CD4-positive, alpha-beta T cell treated with Interleukin-4 for 1 hour (primary cell): ENCODE data around the gene CASKIN2.

Experiments used
- DNase-seq, 2 donors: peaks; one replicate each; pipeline ENCODE4 v3.0.0-alpha.2; 2020 to 2022

Gene CASKIN2, protein sequence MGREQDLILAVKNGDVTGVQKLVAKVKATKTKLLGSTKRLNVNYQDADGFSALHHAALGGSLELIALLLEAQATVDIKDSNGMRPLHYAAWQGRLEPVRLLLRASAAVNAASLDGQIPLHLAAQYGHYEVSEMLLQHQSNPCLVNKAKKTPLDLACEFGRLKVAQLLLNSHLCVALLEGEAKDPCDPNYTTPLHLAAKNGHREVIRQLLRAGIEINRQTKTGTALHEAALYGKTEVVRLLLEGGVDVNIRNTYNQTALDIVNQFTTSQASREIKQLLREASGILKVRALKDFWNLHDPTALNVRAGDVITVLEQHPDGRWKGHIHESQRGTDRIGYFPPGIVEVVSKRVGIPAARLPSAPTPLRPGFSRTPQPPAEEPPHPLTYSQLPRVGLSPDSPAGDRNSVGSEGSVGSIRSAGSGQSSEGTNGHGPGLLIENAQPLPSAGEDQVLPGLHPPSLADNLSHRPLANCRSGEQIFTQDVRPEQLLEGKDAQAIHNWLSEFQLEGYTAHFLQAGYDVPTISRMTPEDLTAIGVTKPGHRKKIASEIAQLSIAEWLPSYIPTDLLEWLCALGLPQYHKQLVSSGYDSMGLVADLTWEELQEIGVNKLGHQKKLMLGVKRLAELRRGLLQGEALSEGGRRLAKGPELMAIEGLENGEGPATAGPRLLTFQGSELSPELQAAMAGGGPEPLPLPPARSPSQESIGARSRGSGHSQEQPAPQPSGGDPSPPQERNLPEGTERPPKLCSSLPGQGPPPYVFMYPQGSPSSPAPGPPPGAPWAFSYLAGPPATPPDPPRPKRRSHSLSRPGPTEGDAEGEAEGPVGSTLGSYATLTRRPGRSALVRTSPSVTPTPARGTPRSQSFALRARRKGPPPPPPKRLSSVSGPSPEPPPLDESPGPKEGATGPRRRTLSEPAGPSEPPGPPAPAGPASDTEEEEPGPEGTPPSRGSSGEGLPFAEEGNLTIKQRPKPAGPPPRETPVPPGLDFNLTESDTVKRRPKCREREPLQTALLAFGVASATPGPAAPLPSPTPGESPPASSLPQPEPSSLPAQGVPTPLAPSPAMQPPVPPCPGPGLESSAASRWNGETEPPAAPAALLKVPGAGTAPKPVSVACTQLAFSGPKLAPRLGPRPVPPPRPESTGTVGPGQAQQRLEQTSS (N-terminal part only)

DNA sequence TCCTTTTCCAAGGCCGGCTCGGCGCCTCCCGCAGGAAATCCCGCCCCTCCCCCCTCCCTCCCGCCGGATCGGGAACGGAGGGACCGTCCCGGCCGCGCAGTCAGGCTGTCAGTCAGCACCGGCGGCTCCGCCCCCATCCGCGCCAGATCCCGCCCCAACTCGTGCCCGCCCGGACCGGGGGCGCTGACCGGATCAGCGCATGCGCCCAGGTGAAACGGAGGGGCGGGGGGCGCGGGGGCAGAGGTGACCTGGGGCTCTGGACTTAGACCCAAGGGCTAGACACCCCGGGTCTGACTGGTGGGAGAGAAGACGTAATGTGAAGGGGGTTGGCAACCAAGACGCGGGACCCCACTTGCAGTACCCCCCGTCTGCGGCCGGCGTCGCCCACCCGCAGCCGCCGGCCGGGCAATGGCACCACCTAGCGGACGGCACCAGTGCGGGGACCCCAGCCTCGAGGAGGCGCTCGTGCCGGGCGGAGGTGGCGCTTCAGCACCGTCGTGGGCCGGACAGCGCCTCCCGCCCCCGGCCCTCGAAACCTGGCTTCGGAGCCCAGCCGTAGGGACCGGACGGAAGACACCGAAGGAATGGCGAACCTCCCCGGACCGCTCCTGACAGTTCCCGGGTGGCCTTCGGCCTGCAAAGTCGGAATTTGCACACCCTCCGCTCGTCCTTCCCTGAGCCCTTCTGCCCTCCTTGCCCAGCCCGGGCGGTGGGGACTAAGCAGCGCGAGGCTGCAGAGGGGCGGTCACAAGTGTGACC, at the start of gene CASKIN2:
TSS of gene CASKIN2 (minus strand) at position 42 of the 759 bp plus-strand sequence. CDS start 1,733 bp downstream, outside the sequence.
- peak; percentile 73 to 77 for DNase-seq

DNA sequence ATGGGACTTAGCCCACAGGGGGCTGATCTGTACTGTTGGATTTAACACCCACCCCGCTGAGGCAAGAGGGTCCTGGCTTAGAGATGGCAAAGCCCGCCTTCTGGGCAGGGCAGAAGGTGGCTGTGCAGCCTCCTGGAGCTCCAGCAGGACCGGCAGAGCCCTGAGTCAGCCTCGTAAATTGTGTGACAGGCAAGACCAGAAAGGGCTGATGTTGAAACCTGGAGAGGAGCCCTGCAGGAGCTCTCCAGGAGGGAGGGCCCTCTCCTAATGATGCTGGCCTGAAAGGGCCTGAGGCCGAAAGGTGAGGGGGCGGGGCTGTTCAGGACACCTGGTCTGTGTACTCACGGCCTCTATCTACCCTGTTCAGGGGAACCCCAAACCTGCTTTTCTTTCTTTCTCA, 49.7 kb upstream of the CASKIN2 start:
- no peak for DNase-seq

DNA sequence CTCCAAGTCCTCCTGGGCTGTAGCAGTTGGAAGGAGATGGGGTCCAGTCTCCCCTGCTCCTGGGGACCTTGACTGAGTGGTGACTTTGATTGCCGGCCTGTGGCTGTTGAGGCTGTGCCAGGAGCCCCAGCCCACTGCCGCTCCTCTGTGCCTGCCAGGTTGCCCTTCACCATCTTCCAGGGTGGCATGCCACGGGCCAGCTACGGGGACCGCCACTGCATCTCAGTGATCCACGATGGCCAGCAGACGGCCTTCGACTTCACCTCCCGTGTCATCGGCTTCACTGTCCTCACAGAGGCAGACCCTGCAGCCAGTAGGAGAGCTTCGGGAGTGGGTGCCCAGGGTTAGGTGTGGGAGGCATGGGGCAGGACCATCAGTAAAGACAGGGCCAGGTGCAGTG, 48.9 kb upstream of the CASKIN2 start:
- DNase-seq, result no peak

DNA sequence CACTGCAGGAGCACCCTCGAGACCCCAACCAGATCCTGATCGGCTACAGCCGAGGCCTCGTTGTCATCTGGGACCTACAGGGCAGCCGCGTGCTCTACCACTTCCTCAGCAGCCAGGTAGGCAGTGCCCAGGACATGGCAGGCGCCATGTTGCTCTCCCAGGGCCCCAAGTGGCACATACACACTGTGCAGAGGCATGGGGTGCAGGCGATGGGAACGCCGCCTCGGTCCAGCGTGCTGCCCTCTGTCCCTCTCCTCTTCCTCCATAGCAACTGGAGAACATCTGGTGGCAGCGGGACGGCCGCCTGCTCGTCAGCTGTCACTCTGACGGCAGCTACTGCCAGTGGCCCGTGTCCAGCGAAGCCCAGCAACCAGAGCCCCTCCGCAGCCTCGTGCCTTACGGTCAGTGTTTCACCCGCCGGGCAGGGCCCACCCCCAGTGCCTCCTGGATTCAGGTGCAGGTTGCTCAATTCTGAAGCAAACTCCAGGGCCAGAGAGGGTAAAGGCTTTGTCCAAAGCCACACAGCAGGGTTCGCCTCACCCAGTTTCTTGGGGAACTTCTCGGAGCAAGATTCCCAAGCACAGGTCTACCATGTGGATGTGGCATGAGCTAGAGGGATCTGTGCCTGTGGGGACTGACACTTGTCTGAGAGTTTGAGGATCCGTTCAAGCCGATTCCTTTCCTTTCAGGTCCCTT, 47.9 kb upstream of the CASKIN2 start:
- DNase-seq, result no peak

DNA sequence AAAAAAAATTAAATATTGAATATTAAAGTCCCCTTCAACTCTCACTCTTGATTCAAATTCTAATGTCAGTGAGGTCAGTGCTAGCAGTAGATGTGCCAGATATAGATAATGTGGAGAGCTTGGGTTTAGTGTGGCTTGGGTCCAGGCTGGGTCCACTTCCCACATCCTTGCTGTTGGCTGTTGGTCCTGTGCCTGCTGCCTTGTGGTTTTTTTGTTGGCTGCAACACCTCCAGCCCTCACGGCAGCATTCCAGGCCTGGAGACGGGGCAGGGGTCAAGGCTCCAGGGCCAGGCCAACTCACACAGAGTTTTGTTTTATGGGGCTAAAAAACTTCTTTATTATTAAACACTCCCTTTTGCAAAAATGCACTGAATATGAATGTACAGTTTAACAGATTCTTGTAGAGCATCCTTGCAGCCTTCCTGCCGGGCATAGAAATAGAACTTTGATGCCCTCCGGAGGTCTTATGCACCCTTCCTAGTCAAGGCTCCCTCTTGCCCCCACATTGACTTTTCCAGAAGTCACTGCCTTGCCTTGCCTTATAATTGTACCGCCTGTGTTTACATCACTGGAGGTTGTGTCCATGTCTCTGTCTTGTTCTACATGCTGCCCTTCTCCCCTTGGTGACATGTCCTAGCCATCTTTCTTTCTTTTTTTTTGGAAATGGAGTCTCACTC, 46.7 kb upstream of the CASKIN2 start:
- no peak for DNase-seq

DNA sequence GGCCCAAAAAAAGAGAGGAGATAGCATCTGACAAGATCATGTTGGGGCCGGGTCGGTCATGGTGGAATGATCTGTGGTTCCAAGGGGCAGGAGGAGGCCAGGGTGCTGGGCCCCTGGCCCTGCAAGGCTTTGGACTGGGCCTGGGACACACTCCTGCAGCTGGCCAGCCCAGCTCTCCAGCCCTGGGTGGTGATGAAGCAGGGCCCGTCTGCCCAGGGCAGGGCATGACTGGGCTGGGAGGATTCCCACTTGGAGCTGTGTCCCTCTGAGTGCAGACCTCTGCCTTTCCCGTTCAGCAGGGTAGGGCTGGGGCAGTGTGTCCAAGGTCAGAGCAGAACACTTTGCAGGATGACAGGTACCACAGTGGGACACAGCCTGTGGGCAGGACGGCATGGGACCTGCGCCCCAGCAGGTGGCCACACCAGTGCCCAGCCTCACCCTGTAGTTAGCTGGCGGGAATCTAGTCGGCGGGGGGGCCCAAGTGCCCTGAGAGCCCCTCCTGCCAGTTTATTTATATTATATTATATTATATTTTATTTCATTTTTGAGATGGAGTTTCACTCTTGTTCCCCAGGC, 44.7 kb upstream of the CASKIN2 start:
- no peak for DNase-seq

DNA sequence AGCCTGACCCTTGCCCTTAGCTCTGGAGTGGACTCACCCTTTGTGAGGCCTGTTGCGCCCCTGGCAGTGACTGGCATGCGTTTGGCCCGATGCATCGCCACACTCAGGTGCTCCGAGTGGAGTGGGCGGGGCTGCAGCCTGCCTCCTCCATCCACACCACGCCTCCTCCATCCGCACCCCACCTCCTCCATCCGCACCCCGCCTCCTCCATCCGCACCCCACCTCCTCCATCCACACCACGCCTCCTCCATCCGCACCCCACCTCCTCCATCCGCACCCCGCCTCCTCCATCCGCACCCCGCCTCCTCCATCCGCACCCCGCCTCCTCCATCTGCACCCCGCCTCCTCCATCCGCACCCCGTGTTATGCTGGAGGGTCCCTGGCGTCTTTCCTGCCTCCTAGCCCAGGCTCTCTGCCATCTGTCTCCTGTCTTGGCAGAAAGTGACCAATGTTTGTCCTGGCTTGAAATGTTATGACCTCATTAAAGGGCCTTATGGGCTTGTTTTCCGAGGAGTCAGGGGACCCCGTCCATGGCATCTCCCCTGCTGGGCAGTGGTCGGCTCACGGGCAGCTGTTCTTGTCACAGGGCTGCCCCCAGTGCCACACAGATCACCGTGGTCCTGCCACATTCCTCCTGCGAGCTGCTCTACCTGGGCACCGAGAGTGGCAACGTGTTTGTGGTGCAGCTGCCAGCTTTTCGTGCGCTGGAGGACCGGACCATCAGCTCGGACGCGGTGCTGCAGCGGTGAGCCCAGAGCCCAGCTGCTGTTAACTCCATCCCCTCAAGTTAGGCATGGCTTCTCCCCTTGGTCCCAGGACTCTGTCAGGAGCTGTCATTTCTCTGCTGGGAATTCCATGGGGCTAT, 43.6 kb upstream of the CASKIN2 start:
- DNase-seq, result no peak

DNA sequence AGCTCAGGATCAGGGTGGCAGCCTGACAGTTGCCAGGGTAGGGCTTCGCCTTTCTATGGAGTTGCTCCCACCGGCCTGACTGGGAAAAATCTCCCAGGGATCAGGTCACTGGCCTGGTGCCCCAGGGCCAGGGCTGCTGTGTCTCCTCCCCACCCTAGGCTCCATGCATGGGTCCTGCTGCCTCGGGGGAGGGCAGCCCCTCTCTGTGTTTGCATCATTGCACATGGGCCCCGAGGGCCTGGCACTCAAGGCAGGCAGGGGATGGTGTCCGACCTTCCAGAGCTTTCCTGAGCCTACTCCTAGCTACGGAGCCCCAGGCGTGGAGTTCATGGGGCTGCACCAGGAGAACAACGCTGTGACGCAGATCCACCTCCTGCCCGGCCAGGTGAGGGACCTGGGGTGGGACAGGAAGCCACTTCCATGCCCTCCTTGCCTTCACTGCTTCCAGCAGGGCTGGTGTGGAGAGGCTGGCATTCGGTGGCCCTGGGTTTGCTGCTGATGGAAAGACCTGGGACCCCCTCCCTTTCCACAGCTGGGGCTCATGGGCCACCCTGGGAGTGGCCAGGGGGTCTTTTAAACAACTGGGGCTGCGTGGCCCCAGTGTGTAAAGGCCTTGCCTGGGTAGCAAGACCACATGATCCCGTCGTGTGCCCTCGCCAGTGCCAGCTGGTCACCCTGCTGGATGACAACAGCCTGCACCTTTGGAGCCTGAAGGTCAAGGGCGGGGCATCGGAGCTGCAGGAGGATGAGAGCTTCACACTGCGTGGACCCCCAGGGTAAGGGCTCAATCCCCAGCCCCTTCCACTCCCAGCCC, 42.7 kb upstream of the CASKIN2 start:
- DNase-seq, result no peak

DNA sequence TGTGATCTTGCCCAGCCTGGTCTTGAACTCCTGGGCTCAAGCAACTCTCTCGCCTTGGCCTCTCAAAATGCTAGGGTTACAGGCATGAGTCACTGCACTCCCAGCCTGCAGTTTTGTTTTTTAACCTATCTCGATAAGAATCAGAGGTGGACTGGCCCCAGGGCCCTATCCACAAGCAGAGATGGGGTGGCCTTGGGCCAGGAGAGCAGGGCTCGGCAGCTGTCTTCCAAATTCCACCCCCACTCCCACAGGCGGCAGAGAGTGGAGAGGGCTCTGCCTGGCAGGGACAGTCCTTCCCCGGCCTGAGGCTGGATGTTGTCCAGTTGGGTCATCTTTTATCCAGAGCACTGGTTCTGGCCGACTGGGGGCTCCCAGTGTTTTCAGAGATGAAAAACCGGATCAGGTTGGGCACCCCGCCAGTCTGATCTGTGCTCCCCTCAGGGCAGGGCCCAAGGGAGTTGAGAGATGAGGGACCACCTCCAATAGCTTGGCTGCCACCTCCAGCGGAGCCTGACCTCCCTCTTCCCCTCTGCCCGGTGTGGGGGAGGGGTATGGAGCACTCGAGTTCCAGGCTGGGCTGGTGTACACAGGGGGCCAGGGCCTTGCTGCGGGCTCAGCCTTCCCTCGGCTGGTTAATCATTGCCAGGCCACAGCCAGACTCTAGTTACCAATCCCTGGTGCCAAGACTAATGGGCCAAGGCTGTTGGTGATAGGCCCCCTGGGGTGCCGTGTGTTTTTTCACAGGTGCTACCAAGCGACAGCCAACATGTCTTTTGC, 41.9 kb upstream of the CASKIN2 start:
- DNase-seq, result no peak

DNA sequence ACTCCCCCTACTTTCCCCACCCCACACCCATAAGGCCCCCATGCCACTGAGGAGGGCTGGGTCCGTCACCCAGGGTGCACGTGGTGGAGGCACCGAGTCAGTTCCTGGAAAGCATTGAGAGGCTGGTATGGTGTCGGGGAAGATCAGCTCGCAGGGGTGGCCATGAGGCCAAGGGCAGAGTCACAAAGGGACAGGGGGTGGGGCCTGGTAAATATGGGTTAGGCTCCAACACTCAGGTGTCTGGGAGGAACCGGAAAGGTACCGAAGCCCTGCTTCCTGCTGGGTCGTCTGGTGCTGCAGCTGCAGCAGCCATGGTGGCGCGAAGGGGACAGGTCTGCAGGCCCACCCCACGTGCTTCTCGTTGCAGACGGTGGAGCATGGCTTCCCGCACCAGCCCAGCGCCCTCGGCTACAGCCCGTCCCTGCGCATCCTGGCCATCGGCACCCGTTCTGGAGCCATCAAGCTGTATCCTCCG, 40.4 kb upstream of the CASKIN2 start:
- DNase-seq, result no peak

DNA sequence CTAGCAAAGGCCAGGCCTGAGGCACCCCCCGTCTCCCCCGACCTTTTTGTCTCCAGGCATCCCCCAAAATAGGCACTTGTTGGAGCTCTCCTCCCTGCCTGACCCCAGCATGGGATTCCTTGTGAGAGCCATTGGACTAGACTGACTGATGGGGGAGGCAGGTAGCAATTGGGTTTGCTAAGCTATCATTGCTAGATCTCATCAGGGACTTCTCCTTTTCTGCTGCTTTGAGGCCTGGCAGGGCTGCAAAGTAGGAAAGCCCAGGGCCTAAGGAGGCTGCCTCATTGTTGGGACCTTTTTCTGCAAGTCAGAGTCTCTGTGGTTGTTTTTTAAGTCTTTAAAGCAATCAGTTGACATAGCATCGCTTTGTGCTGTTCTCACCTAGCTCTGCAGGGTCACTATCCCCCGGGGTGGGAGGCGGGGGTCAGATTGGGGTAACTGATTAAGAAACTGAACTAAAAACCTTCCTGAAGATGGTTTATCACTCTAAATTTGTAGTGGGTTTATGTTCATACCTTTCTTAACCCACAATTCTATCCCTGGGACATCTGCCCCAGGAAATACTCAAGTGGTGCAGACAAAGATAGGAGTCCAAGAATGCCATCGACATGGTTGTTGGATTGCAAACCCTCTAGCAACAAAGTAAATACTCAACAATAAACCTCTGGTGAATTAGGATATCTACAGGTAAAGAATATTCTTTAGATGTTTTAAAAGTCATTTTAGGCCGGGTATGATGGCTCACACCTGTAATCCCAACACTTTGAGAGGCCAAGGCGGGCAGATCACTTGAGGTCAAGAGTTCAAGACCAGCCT, 38.2 kb upstream of the CASKIN2 start:
- DNase-seq, result no peak

DNA sequence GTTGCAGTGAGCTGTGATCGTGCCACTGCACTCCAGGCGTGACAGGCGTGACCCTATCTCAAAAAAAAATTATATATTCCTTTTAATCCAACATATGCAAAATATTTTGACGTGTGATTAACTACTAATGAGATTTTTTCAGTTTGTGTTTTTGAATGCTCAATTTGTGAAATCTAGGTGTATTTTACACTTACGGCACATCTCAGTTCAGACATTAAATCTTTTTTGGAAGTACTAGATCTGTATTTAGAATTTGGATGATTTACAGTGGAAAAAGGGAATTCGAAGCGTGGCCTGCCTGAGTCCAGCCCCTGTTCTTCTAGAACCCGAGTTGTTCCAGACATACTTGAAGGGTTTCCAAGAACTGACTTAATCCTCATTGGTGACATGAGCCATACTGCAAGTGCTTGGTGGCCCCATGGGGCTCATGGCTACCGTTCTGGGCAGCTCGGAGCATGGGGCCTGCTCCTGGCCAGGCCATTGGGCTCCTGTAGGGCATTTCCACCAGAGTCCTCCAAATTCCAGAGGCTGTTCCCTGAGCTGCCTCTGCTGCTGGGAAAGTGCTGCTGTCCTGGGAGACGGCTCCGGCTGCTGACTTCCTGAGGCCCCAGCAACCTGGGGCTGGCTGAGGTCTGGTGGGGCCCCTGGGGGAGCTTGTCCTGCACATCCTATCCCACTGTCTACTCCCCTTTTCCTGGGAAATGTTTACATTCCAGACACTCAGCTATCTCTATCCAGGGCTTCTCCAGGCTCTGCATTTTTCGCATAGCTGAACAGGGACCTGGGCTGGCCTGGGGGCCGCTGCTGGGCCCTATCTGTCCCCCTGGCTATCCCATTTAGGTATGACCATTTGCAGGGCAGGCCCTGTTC, 37.3 kb upstream of the CASKIN2 start:
- no peak for DNase-seq

DNA sequence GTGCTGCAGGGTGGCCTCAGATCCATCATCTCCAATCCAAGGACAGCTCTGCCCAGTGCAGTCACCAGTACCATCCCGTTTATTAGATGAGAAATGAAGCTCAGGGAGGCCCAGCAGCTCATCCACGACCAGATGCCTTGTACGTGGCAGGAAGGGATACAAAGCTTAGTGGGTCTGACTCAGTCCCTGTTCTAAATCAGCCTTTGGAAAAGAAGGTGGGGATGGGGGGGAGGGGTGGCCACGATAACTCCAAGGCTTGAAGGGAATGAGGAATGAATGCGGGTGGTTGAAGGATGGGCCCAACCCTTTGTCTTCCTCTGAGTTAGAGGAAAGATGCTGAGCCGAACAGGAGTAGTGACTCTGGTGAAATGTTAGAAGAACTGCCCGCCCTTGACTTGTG, 35.9 kb upstream of the CASKIN2 start:
- no peak for DNase-seq

DNA sequence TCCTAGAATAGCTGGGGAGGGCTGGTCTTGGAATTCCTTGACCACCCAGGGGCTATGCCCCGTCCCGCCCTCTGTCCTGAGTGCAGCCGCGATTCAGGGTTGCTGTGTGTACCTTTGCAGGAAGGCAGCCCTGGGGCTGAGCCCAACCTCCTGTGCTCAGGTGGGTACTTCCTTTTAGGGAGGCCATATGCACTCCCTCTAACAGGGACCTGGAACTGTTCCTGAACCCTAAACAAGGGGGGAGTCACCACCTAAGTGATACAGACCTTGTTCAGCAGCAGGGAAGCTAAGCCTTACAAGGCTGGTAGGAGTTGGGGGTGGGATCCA, 34.8 kb upstream of the CASKIN2 start:
- no peak for DNase-seq

DNA sequence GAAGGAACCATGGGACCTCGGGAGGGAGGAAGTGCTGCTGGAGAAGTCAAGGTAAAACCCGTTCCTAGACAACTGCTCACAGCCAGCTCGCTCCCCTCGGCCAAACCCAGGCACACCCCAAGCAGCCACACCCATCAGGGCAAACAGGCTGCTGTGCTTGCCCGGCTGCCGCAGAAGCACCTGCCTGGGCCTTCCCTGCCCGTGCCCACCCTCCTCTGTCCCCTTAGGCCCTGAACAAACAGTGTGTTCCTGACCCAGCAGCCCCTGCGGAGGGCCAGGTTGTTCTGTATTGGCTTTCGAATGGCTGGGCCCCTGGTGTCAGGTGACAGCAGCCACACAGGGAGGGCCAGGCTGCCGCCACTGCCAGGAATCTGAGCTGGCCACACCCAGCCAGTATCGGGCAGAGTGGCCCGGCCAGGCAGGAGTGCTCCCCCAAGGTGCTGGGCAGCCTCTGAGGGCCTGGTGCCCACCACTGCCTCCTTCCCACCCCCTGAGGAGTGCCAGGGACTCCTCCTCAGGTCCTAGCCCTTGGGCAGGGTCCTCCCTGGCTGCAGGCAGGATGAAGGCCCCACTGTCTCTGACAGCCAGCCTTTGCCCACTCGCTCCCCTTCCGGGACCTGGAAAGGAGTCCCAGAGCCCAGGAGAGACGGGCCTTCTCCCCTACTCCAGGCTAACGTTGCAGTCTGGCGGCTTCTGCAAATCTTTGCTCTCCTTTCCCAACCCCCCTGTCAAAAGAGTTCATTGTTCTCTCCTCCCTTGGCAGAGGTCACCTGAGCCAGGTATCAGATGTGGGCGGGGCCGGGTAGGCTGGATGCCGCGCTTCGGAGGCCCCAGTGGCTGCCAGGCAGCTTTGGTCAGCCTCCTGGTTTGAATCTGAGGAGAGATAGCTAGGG, 34.2 kb upstream of the CASKIN2 start:
- no peak for DNase-seq
